Astrocyte (in vitro differentiated cells and primary cell): ENCODE data around the gene ADCY3.

Experiments
- CTCF ChIP-seq: IDR thresholded peaks from 2 replicates; pipeline ENCODE4 v1.5.1; 2011; ENCODE audit warnings: low read depth, mild to moderate bottlenecking, inconsistent platforms, low read length, moderate library complexity; ENCODE audit not compliant: insufficient read depth
- EZH2 ChIP-seq: IDR thresholded peaks from 2 replicates; pipeline ENCODE4 v1.6.1; 2012; ENCODE audit warnings: mild to moderate bottlenecking, low read length, inconsistent platforms; ENCODE audit not compliant: insufficient read depth

GRCh38 chr2:24837996-24838513 is 82.0 kb downstream of the ADCY3 start:
- TF ChIP-seq CTCF, result no peak
- TF ChIP-seq EZH2, result no peak
